LNCAP (cell line): ENCODE measurements around the gene CCL8.

Experiments
- CTCF ChIP-seq: fragments of 450-650 bp; IDR thresholded peaks from 2 replicates; pipeline ENCODE4 v1.5.1; 2017; ENCODE audit warnings: mild to moderate bottlenecking

The CCL8 gene

GRCh38 chr17:34319039-34319483 lies at the start of gene CCL8:
Gene CCL8, plus strand, starts transcription at chr17:34319435. Its CDS starts 67 bp downstream, at chr17:34319502.
- TF ChIP-seq CTCF = no peak

- TF ChIP-seq CTCF = no peak
Measured at GRCh38 chr17:34269969-34270368, 49.3 kb upstream of the CCL8 start, which contains the start of gene CCL7. Gene CCL7, plus strand, starts transcription at chr17:34270221. Its CDS starts 70 bp downstream, at chr17:34270291.

DNA sequence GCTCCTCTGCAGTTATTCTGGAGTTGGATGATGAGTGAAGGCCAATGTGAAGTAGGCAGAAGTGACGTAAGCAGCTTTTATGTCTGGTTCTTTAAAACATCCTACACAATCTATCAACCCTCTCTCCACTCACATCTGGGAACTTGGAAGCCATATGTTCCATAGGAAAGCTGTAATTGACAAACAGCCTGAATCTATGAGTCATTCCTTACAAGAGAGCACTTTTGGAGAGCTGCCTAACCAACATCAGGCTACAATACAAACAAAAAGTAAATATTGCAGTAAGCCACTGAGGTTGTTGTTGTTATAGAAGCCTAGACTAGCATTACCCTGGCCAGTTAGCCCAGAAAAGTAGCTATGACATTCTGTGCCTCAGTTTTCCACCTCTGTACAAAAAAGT lies 43.4 kb upstream of the CCL8 start:
- no peak for TF ChIP-seq CTCF

GRCh38 chr17:34276826-34277225 lies 42.4 kb upstream of the CCL8 start:
- no peak for TF ChIP-seq CTCF

GRCh38 chr17:34283571-34283970 lies 35.7 kb upstream of the CCL8 start:
- TF ChIP-seq CTCF = no peak

- no peak for TF ChIP-seq CTCF
Measured at GRCh38 chr17:34285286-34285792, 33.9 kb upstream of the CCL8 start, which contains the start of gene CCL11. Gene CCL11, plus strand, starts transcription at chr17:34285742. Its CDS starts 67 bp downstream, at chr17:34285809.

- TF ChIP-seq CTCF = no peak
Measured at GRCh38 chr17:34287875-34288274, 31.4 kb upstream of the CCL8 start.

- TF ChIP-seq CTCF = no peak
Measured at GRCh38 chr17:34290586-34290985, 28.6 kb upstream of the CCL8 start.
